ENCODE data around the gene ABCC1. TPM values are rescaled to one million over a fixed set of nuclear protein-coding genes. Genes with fewer than 3 reads are reported as not detected.
A peak's percentile ranks its signal among the peaks of the same experiment; 100 is the strongest.

The ABCC1 gene
- total and polyA plus RNA-seq, 4 donors, result 12.4 to 41.5 (median 31.3) TPM

GRCh38 chr16:16169615-16170014 lies 220.2 kb downstream of the ABCC1 start:
- H3K36me3 ChIP-seq (ENCODE audit: control insufficient read depth in 4 of 4, insufficient read depth in 4 of 4, low read length in 4 of 4), result peaks cover 0 to 15% (median 0%) of the 10 kb centered on the region in 4 donors
- H3K4me3 ChIP-seq, result no peak overlapping the region
- ATAC-seq (ENCODE audit: insufficient read depth, low FRiP score) (no peak), DNase-seq (no peak)
- no peak for TF ChIP-seq CTCF (IDR thresholded peaks at IDR 0.05; ENCODE audit: control extremely low read depth, extremely low read depth)
- H3K9me3 ChIP-seq (ENCODE audit: control insufficient read depth in 4 of 4, insufficient read depth in 3 of 4, low read length in 3 of 4), result no peaks in the 10 kb centered on the region
- H3K27me3 ChIP-seq (ENCODE audit: control insufficient read depth in 3 of 3, insufficient read depth in 3 of 3, low read length in 2 of 3), result no peaks in the 10 kb centered on the region
- H3K27ac ChIP-seq (ENCODE audit: low read depth in 1 of 2, low read length in 1 of 2), result no peak overlapping the region
- H3K4me1 ChIP-seq (ENCODE audit: control insufficient read depth in 5 of 5, insufficient read depth in 5 of 5, low read length in 5 of 5), result no peaks in the 10 kb centered on the region
- WGBS, 2 donors, result 94 to 97% methylated on average over 15 of the region's 15 CpGs
- H3K9ac ChIP-seq (ENCODE audit: insufficient read depth in 1 of 2, low read length in 2 of 2), result no peak overlapping the region

- no peak overlapping the region for H3K4me3 ChIP-seq
- no peaks in the 10 kb centered on the region for H3K27me3 ChIP-seq (ENCODE audit: control insufficient read depth in 3 of 3, insufficient read depth in 3 of 3, low read length in 2 of 3)
- no peak for DNase-seq
- WGBS, 2 donors, result 90 to 96% methylated on average over 4 of the region's 4 CpGs
- no peak for ATAC-seq (ENCODE audit: insufficient read depth, low FRiP score)
- no peak overlapping the region for H3K27ac ChIP-seq (ENCODE audit: low read depth in 1 of 2, low read length in 1 of 2)
- peaks cover 0 to 4% (median 0%) of the 10 kb centered on the region in 5 donors for H3K4me1 ChIP-seq (ENCODE audit: control insufficient read depth in 5 of 5, insufficient read depth in 5 of 5, low read length in 5 of 5)
- no peaks in the 10 kb centered on the region for H3K9me3 ChIP-seq (ENCODE audit: control insufficient read depth in 4 of 4, insufficient read depth in 3 of 4, low read length in 3 of 4)
- peaks cover 0 to 11% (median 0%) of the 10 kb centered on the region in 4 donors for H3K36me3 ChIP-seq (ENCODE audit: control insufficient read depth in 4 of 4, insufficient read depth in 4 of 4, low read length in 4 of 4)
- TF ChIP-seq CTCF (IDR thresholded peaks at IDR 0.05; ENCODE audit: control extremely low read depth, extremely low read depth), result no peak
- H3K9ac ChIP-seq (ENCODE audit: insufficient read depth in 1 of 2, low read length in 2 of 2), result no peak overlapping the region
Observed at GRCh38 chr16:16171332-16171919, 222.0 kb downstream of the ABCC1 start.

DNA sequence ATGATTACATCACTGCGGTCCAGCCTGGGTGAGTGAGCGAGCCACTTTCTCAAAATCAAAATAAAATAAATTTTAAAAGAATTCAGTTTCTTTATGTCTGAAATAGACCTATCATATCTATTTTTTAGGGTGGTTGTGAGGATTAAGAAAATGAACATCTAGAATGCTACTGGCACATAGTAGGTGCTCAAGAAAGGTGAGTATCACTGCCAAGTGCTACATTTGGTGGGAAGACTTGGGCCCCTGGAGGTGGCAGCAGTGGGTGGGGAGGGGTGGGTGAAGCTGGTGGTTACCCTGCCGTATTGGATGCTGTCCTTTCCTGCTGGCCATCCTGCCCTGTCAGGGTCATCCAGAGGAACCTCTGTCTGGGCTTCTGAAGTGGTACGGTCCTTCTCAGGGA lies 223.6 kb downstream of the ABCC1 start:
- Histone ChIP-seq H3K4me3 (no peak overlapping the region), H3K36me3 (ENCODE audit: control insufficient read depth in 4 of 4, insufficient read depth in 4 of 4, low read length in 4 of 4) (peaks cover 0 to 11% (median 0%) of the 10 kb centered on the region in 4 donors), H3K9me3 (ENCODE audit: control insufficient read depth in 4 of 4, insufficient read depth in 3 of 4, low read length in 3 of 4) (no peaks in the 10 kb centered on the region), H3K9ac (ENCODE audit: insufficient read depth in 1 of 2, low read length in 2 of 2) (no peak overlapping the region), H3K27me3 (ENCODE audit: control insufficient read depth in 3 of 3, insufficient read depth in 3 of 3, low read length in 2 of 3) (no peaks in the 10 kb centered on the region), H3K27ac (ENCODE audit: low read depth in 1 of 2, low read length in 1 of 2) (no peak overlapping the region), H3K4me1 (ENCODE audit: control insufficient read depth in 5 of 5, insufficient read depth in 5 of 5, low read length in 5 of 5) (peaks cover 0 to 4% (median 0%) of the 10 kb centered on the region in 5 donors)
- TF ChIP-seq CTCF (IDR thresholded peaks at IDR 0.05; ENCODE audit: control extremely low read depth, extremely low read depth), result no peak
- ATAC-seq (ENCODE audit: insufficient read depth, low FRiP score) (no peak), DNase-seq (no peak)
- WGBS, 2 donors, result 84 to 91% methylated on average over 4 of the region's 4 CpGs

GRCh38 chr16:16175296-16175695 lies 225.9 kb downstream of the ABCC1 start:
- WGBS, 2 donors, result 71 to 77% methylated on average over 5 of the region's 5 CpGs
- ATAC-seq (ENCODE audit: insufficient read depth, low FRiP score) (no peak), DNase-seq (peak; percentile 55 to 72 (median 65))
- Histone ChIP-seq H3K27ac (ENCODE audit: low read depth in 1 of 2, low read length in 1 of 2) (no peak overlapping the region), H3K4me1 (ENCODE audit: control insufficient read depth in 5 of 5, insufficient read depth in 5 of 5, low read length in 5 of 5) (peaks cover 0 to 4% (median 0%) of the 10 kb centered on the region in 5 donors), H3K4me3 (no peak overlapping the region), H3K9me3 (ENCODE audit: control insufficient read depth in 4 of 4, insufficient read depth in 3 of 4, low read length in 3 of 4) (peaks cover 0 to 3% (median 0%) of the 10 kb centered on the region in 4 donors), H3K9ac (ENCODE audit: insufficient read depth in 1 of 2, low read length in 2 of 2) (no peak overlapping the region), H3K27me3 (ENCODE audit: control insufficient read depth in 3 of 3, insufficient read depth in 3 of 3, low read length in 2 of 3) (no peaks in the 10 kb centered on the region), H3K36me3 (ENCODE audit: control insufficient read depth in 4 of 4, insufficient read depth in 4 of 4, low read length in 4 of 4) (peaks cover 0 to 6% (median 0%) of the 10 kb centered on the region in 4 donors)
- no peak for TF ChIP-seq CTCF (IDR thresholded peaks at IDR 0.05; ENCODE audit: control extremely low read depth, extremely low read depth)

Data from lung (tissue), 12 donors.